K562 (cell line): Measurements from ENCODE around the gene MGAT4D. TPM values are rescaled to one million over a fixed set of nuclear protein-coding genes. Genes with fewer than 3 reads are reported as not detected.
A peak's percentile ranks its signal among the peaks of the same experiment; 100 is the strongest.

Experiments used
- CBFA2T3 ChIP-seq: fragments of 450-650 bp; IDR thresholded peaks from 2 replicates; pipeline ENCODE4 v1.6.1; 2017
- FOXK1 ChIP-seq: sonication (generic); formaldehyde crosslinking; IDR thresholded peaks from 2 replicates; pipeline ENCODE4 v1.8.0; 2022; ENCODE audit warnings: missing genetic modification reagents, mild to moderate bottlenecking, borderline replicate concordance
- IRF2 ChIP-seq: sonication (generic); formaldehyde crosslinking; IDR thresholded peaks from 2 replicates; pipeline ENCODE4 v1.8.1; 2022; ENCODE audit warnings: mild to moderate bottlenecking, missing genetic modification reagents
- NFXL1 ChIP-seq: fragments of 450-650 bp; formaldehyde crosslinking; IDR thresholded peaks from 2 replicates; pipeline ENCODE4 v1.4.0; 2021; ENCODE audit warnings: mild to moderate bottlenecking
- NR3C1 ChIP-seq: sonication (generic); formaldehyde crosslinking; IDR thresholded peaks from 2 replicates; pipeline ENCODE4 v1.8.1; 2022; ENCODE audit warnings: missing genetic modification reagents
- RAD51 ChIP-seq: fragments of 450-650 bp; IDR thresholded peaks from 2 replicates; pipeline ENCODE4 v1.7.1; 2016; ENCODE audit warnings: low read depth, mild to moderate bottlenecking, borderline replicate concordance
- SNIP1 ChIP-seq: fragments of 450-650 bp; IDR thresholded peaks from 2 replicates; pipeline ENCODE4 v1.7.1; 2017; ENCODE audit warnings: low read depth, mild to moderate bottlenecking
- SP1 ChIP-seq: sonication (generic); formaldehyde crosslinking; IDR thresholded peaks from 2 replicates; pipeline ENCODE4 v1.8.1; 2022; ENCODE audit warnings: mild to moderate bottlenecking, missing genetic modification reagents
- TSC22D4 ChIP-seq: fragments of 450-650 bp; IDR thresholded peaks from 2 replicates; pipeline ENCODE4 v1.6.1; 2016; ENCODE audit warnings: missing genetic modification characterization, missing biosample characterization, control low read depth
- U2AF1 ChIP-seq: fragments of 200-400 bp; formaldehyde crosslinking; optimal IDR thresholded peaks from 2 replicates; pipeline ENCODE3; 2017; ENCODE audit warnings: mild to moderate bottlenecking, low read depth, low read length, moderate library complexity
- ZC3H8 ChIP-seq: fragments of 450-650 bp; IDR thresholded peaks from 2 replicates; pipeline ENCODE4 v1.6.1; 2017
- ZNF561 ChIP-seq: fragments of 450-650 bp; formaldehyde crosslinking; conservative IDR thresholded peaks from 2 replicates; pipeline ENCODE4 v1.4.0; 2020; ENCODE audit warnings: mild to moderate bottlenecking, moderate library complexity
- ZNF589 ChIP-seq: fragments of 200-800 bp; sonication (Bioruptor generic); IDR thresholded peaks from 2 replicates; pipeline ENCODE4 v1.6.1; 2016; ENCODE audit warnings: low read depth, missing genetic modification characterization, missing compliant biosample characterization
- ZSCAN32 ChIP-seq: fragments of 450-650 bp; formaldehyde crosslinking; IDR thresholded peaks from 2 replicates; pipeline ENCODE4 v1.4.0; 2020; ENCODE audit warnings: mild to moderate bottlenecking, moderate library complexity
- polyA plus RNA-seq, 8 experiments: library from polyadenylated mRNA; depleted of rRNA in 4 of 8; stranded (reverse) in 5 of 8; unstranded in 3 of 8; fragments of >200 nt; fragmentation: Nextera tagmentation in 2 of 8; fragmentation: Illumina TruSeq in 1 of 8; extraction: Ambion mirVana in 2 of 8; extraction: Trizol in 1 of 8; gene quantifications; 2 replicates each; pipeline versions ENCODE4 v1.2.1 to v1.2.3, GENCODE V29; 2011 to 2014; ENCODE audit warnings: inconsistent platforms in 1 of 8, missing spikeins in 1 of 8
- total RNA-seq, 7 experiments: library from RNA; depleted of rRNA in 6 of 7; stranded (reverse); fragments of >200 nt in 6 of 7; fragmentation: Illumina TruSeq in 2 of 7; extraction: Trizol in 2 of 7; gene quantifications; 2 replicates each; pipeline versions ENCODE4 v1.2.1 to v1.2.3, GENCODE V29; 2011 to 2021; ENCODE audit warnings: low replicate concordance in 1 of 7
- TF ChIP-seq, protein P1 (sequence below), 3 experiments: IDR thresholded peaks in 2 of 3; conservative IDR thresholded peaks in 1 of 3; 2 replicates each; pipeline ENCODE4 v1.5.1; 2011 to 2012; ENCODE audit warnings: low read length in 3 of 3, mild to moderate bottlenecking in 3 of 3, control low read depth in 2 of 3, improper control_type of control experiment in 1 of 3, inconsistent platforms in 1 of 3, low read depth in 1 of 3, mixed read lengths in 1 of 3, moderate library complexity in 1 of 3; ENCODE audit not compliant: insufficient read depth in 2 of 3
- TF ChIP-seq, protein P2 (sequence below): sonication (generic); formaldehyde crosslinking; IDR thresholded peaks from 2 replicates; pipeline ENCODE4 v1.8.0; 2022; ENCODE audit warnings: mild to moderate bottlenecking, missing genetic modification reagents
- TF ChIP-seq, protein P3 (sequence below): fragments of 200-800 bp; sonication (Bioruptor generic); IDR thresholded peaks from 2 replicates; pipeline ENCODE4 v1.6.1; 2016; ENCODE audit warnings: missing genetic modification characterization, missing compliant biosample characterization
- TF ChIP-seq, protein P4 (sequence below): fragments of 250-450 bp; sonication (Bioruptor Pico); IDR thresholded peaks from 2 replicates; pipeline ENCODE4 v1.5.0; 2021

The MGAT4D gene
- total and polyA plus RNA-seq, 9 of the 15 experiments (the other 6 are each of a cell fraction or from before 2014, with no cell fraction given) = not detected

DNA sequence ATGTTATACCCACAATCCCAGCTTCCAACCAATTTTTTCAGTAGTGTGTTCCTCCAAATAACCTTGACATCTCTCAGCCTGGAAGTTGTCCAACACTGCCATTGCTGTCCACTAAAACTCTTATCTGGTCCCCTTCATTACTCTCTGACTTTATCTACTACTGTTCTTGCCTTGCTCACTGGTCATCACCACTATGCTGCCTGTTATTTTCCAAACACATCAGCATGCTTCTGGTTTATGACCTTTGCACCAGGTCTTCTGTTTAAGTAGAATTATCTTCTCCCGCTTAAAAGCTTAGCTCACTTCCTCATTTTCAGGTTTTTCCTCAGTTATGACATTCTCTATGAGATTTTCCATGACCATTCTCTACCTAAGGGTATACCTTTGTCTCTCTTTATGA is 31.3 kb upstream of the MGAT4D start (continued):
- TF ChIP-seq ZC3H8 (no peak), FOXK1 (no peak), NR3C1 (CRISPR knock-in tag) (no peak), RAD51 (0 out of 2 replicates have a peak, but pooled peaks have one; percentile 13), CBFA2T3 (peak; percentile 94), NFXL1 (CRISPR knock-in tag) (no peak), U2AF1 (no peak), ZNF561 (CRISPR knock-in tag) (no peak), SNIP1 (no peak), TSC22D4 (tag) (no peak), IRF2 (CRISPR knock-in tag) (no peak), SP1 (CRISPR knock-in tag) (no peak), ZNF589 (no peak), ZSCAN32 (CRISPR knock-in tag) (no peak)
- TF ChIP-seq, protein P1, sequence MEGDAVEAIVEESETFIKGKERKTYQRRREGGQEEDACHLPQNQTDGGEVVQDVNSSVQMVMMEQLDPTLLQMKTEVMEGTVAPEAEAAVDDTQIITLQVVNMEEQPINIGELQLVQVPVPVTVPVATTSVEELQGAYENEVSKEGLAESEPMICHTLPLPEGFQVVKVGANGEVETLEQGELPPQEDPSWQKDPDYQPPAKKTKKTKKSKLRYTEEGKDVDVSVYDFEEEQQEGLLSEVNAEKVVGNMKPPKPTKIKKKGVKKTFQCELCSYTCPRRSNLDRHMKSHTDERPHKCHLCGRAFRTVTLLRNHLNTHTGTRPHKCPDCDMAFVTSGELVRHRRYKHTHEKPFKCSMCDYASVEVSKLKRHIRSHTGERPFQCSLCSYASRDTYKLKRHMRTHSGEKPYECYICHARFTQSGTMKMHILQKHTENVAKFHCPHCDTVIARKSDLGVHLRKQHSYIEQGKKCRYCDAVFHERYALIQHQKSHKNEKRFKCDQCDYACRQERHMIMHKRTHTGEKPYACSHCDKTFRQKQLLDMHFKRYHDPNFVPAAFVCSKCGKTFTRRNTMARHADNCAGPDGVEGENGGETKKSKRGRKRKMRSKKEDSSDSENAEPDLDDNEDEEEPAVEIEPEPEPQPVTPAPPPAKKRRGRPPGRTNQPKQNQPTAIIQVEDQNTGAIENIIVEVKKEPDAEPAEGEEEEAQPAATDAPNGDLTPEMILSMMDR (IDR thresholded peaks at IDR 0.05 in 2 of 3, conservative IDR thresholded peaks at IDR 0.05 in 1 of 3; ENCODE audit: insufficient read depth in 2 of 3, low read depth in 1 of 3, low read length in 3 of 3) = no peak
- TF ChIP-seq, protein P2, sequence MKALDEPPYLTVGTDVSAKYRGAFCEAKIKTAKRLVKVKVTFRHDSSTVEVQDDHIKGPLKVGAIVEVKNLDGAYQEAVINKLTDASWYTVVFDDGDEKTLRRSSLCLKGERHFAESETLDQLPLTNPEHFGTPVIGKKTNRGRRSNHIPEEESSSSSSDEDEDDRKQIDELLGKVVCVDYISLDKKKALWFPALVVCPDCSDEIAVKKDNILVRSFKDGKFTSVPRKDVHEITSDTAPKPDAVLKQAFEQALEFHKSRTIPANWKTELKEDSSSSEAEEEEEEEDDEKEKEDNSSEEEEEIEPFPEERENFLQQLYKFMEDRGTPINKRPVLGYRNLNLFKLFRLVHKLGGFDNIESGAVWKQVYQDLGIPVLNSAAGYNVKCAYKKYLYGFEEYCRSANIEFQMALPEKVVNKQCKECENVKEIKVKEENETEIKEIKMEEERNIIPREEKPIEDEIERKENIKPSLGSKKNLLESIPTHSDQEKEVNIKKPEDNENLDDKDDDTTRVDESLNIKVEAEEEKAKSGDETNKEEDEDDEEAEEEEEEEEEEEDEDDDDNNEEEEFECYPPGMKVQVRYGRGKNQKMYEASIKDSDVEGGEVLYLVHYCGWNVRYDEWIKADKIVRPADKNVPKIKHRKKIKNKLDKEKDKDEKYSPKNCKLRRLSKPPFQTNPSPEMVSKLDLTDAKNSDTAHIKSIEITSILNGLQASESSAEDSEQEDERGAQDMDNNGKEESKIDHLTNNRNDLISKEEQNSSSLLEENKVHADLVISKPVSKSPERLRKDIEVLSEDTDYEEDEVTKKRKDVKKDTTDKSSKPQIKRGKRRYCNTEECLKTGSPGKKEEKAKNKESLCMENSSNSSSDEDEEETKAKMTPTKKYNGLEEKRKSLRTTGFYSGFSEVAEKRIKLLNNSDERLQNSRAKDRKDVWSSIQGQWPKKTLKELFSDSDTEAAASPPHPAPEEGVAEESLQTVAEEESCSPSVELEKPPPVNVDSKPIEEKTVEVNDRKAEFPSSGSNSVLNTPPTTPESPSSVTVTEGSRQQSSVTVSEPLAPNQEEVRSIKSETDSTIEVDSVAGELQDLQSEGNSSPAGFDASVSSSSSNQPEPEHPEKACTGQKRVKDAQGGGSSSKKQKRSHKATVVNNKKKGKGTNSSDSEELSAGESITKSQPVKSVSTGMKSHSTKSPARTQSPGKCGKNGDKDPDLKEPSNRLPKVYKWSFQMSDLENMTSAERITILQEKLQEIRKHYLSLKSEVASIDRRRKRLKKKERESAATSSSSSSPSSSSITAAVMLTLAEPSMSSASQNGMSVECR = no peak
- TF ChIP-seq, protein P3, sequence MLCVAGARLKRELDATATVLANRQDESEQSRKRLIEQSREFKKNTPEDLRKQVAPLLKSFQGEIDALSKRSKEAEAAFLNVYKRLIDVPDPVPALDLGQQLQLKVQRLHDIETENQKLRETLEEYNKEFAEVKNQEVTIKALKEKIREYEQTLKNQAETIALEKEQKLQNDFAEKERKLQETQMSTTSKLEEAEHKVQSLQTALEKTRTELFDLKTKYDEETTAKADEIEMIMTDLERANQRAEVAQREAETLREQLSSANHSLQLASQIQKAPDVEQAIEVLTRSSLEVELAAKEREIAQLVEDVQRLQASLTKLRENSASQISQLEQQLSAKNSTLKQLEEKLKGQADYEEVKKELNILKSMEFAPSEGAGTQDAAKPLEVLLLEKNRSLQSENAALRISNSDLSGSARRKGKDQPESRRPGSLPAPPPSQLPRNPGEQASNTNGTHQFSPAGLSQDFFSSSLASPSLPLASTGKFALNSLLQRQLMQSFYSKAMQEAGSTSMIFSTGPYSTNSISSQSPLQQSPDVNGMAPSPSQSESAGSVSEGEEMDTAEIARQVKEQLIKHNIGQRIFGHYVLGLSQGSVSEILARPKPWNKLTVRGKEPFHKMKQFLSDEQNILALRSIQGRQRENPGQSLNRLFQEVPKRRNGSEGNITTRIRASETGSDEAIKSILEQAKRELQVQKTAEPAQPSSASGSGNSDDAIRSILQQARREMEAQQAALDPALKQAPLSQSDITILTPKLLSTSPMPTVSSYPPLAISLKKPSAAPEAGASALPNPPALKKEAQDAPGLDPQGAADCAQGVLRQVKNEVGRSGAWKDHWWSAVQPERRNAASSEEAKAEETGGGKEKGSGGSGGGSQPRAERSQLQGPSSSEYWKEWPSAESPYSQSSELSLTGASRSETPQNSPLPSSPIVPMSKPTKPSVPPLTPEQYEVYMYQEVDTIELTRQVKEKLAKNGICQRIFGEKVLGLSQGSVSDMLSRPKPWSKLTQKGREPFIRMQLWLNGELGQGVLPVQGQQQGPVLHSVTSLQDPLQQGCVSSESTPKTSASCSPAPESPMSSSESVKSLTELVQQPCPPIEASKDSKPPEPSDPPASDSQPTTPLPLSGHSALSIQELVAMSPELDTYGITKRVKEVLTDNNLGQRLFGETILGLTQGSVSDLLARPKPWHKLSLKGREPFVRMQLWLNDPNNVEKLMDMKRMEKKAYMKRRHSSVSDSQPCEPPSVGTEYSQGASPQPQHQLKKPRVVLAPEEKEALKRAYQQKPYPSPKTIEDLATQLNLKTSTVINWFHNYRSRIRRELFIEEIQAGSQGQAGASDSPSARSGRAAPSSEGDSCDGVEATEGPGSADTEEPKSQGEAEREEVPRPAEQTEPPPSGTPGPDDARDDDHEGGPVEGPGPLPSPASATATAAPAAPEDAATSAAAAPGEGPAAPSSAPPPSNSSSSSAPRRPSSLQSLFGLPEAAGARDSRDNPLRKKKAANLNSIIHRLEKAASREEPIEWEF (CRISPR knock-in tag) = no peak
- TF ChIP-seq, protein P4, sequence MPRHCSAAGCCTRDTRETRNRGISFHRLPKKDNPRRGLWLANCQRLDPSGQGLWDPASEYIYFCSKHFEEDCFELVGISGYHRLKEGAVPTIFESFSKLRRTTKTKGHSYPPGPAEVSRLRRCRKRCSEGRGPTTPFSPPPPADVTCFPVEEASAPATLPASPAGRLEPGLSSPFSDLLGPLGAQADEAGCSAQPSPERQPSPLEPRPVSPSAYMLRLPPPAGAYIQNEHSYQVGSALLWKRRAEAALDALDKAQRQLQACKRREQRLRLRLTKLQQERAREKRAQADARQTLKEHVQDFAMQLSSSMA (CRISPR knock-in tag) = no peak
